Body of pancreas (tissue), 4 donors: Measurements from ENCODE around the gene TMEM135.

ENCODE experiments used
- POLR2A ChIP-seq, 3 donors: fragments of 450-650 bp; IDR thresholded peaks; one replicate each; pipeline ENCODE4 v1.6.1; 2016; ENCODE audit warnings: antibody characterized with exemption in 3 of 3, mild to moderate bottlenecking in 2 of 3
- TF ChIP-seq, protein P1 (sequence below), 7 experiments: fragments of 450-650 bp in 4 of 7; fragments of 200-600 bp in 3 of 7; sonication (generic) in 3 of 7; IDR thresholded peaks; one replicate each; pipeline ENCODE4 v1.5.1; 2016 to 2019; ENCODE audit warnings: antibody characterized with exemption in 7 of 7

- TF ChIP-seq, protein P1, sequence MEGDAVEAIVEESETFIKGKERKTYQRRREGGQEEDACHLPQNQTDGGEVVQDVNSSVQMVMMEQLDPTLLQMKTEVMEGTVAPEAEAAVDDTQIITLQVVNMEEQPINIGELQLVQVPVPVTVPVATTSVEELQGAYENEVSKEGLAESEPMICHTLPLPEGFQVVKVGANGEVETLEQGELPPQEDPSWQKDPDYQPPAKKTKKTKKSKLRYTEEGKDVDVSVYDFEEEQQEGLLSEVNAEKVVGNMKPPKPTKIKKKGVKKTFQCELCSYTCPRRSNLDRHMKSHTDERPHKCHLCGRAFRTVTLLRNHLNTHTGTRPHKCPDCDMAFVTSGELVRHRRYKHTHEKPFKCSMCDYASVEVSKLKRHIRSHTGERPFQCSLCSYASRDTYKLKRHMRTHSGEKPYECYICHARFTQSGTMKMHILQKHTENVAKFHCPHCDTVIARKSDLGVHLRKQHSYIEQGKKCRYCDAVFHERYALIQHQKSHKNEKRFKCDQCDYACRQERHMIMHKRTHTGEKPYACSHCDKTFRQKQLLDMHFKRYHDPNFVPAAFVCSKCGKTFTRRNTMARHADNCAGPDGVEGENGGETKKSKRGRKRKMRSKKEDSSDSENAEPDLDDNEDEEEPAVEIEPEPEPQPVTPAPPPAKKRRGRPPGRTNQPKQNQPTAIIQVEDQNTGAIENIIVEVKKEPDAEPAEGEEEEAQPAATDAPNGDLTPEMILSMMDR (IDR thresholded peaks at IDR 0.05): no peak
- TF ChIP-seq POLR2A (IDR thresholded peaks at IDR 0.05): no peak
These were observed 226.2 kb downstream of the TMEM135 start for GRCh38 chr11:87263979-87264378.
